Stimulated activated naive CD8-positive, alpha-beta T cell treated with anti-CD3 and anti-CD28 coated beads, Interleukin-15, Interleukin-2, amounts not matched to agents 100 ng/mL and 50 ng/mL, for 24 hours (primary cell): ENCODE results near the gene NRSN2.

Experiments used
- H3K27ac Mint-ChIP-seq: one replicate; pipeline ENCODE4 v1.8.0; 2021; ENCODE audit warnings: mild to moderate bottlenecking, mixed read lengths
- H3K27me3 Mint-ChIP-seq: one replicate; pipeline ENCODE4 v1.8.0; 2021; ENCODE audit warnings: mixed read lengths
- H3K36me3 Mint-ChIP-seq: one replicate; pipeline ENCODE4 v1.8.0; 2021; ENCODE audit warnings: low read depth, mixed read lengths
- H3K4me1 Mint-ChIP-seq: one replicate; pipeline ENCODE4 v1.8.0; 2021; ENCODE audit warnings: low read depth, mixed read lengths
- H3K4me3 Mint-ChIP-seq: one replicate; pipeline ENCODE4 v1.8.0; 2021; ENCODE audit warnings: mild to moderate bottlenecking, mixed read lengths
- H3K9me3 Mint-ChIP-seq: one replicate; pipeline ENCODE4 v1.8.0; 2021; ENCODE audit warnings: mixed read lengths

Gene NRSN2

DNA sequence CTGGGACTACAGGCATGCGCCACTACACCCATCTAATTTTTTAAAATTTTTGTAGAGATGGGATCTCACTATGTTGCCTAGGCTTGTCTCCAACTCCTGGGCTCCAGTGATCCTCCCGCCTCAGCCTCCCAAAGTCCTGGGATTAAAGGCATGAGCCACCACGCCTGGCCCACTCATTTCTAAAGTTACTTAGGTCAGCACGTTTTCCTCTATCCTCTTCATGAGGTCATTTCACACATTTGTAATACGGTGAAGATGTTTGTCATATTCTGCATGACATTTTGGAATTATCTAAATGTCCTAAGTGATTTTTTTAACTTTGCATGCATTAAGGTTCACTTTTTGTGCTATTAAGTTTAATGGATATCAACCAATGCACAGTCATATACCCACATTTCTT, 33.5 kb upstream of the NRSN2 start:
- Mint-ChIP-seq H3K27me3 (no peaks in the 10 kb centered on the region), H3K36me3 (no peaks in the 10 kb centered on the region), H3K27ac (no peak overlapping the region), H3K4me3 (no peak overlapping the region), H3K9me3 (no peaks in the 10 kb centered on the region), H3K4me1 (peaks cover 23% of the 10 kb centered on the region)

DNA sequence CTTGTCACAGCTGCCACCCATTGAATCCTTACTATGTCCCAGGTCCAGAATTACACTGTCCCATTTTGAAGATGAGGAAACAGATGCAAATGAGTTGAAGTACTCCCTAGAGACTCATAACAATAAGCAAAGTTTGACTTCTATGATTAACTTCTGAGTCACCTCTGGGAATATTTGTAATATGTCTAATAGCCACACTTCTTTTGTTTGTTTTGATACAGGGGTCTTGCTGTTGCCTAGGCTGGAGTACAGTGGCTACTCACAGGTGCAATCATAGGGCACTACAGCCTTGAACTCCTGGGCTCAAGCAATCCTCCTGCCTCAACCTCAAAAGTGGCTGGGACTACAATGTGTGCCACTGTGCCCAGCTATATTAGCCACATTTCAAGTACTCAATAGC, 33.0 kb upstream of the NRSN2 start:
- H3K27me3 Mint-ChIP-seq: no peaks in the 10 kb centered on the region
- H3K4me3 Mint-ChIP-seq: no peak overlapping the region
- no peak overlapping the region for H3K27ac Mint-ChIP-seq
- H3K36me3 Mint-ChIP-seq: no peaks in the 10 kb centered on the region
- no peaks in the 10 kb centered on the region for H3K9me3 Mint-ChIP-seq
- H3K4me1 Mint-ChIP-seq: peaks cover 23% of the 10 kb centered on the region

DNA sequence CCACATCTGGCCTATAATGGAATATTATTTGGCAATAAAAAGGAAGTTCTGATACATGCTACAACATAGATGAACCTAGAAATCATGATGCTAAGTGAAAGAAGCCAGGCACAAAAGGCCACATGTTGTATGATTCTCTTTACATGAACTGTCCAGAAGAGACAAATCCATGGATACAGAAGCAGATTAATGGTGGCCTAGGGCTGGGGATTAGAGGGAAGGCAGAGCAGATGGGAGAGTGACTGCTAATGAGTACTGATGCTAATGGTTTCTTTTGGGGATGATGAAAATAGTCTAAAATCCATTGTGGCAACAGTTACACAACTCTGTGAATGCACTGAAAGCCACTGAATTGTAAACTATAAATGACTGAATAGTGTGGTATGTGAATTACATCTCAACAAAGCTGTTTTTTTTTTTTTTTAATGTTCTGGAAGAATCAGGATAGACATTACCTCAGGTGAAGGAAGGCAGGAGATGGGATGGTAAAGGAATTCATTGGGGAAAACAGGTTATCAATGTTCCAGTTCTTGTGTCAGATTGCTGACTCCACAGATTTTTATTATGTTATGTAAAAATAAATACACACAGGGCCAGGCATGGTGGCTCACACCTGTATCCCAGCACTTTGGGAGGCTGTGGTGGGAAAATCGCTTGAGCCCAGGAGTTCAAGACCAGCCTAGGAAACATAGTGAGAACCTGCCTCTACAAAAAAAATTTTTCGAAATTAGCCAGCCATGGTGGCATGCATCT, 30.4 kb upstream of the NRSN2 start:
- Mint-ChIP-seq H3K9me3 (no peaks in the 10 kb centered on the region), H3K27me3 (no peaks in the 10 kb centered on the region), H3K36me3 (peaks cover 9% of the 10 kb centered on the region), H3K4me3 (no peak overlapping the region), H3K27ac (no peak overlapping the region), H3K4me1 (peaks cover 6% of the 10 kb centered on the region)

DNA sequence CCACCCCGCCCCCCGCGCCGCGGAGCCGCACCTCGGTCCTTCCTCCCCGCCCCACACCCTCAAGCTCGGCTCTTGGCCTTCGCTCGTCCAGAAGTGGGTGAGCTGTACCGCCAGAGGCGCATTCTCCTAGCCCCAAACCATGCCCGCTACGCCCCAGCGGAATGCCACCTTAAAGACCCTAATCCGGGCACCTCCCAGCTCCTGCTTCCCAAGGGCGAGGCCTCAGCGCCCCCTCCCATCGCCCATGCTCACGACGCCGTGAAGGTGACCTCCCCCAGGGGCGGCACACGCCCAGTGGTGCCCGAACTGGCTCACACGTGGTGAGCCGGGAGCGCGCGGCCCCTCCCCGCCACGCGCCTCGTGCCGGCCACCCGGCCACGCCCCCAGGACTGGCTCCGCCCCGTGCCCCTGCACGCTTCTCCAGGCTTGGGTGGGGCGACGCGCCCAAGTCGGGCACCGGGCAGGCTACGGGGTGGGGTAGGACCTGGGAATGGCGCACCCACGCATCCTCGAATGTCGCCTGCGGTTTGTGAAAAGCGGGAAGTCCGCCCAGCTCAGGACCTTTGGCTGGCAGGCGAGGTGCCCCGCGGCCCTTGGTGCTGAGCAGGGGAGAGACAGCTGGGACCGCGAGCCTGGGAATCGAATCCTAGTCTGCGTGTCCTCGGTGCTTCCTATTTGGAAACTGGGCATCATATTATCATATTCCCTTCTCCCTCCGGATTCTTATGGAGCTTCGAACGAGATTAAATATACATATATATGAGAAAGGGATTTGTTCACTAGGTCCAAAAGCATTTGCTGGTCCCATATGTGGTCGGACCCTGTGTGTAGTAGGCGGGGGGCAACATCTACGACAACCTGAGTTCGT, 22.5 kb upstream of the NRSN2 start:
- Mint-ChIP-seq H3K36me3 (peaks cover 10% of the 10 kb centered on the region), H3K27me3 (no peaks in the 10 kb centered on the region), H3K4me1 (peaks cover 21% of the 10 kb centered on the region), H3K4me3 (peak overlapping the region; percentile 90), H3K9me3 (no peaks in the 10 kb centered on the region), H3K27ac (peak overlapping the region; percentile 88)

DNA sequence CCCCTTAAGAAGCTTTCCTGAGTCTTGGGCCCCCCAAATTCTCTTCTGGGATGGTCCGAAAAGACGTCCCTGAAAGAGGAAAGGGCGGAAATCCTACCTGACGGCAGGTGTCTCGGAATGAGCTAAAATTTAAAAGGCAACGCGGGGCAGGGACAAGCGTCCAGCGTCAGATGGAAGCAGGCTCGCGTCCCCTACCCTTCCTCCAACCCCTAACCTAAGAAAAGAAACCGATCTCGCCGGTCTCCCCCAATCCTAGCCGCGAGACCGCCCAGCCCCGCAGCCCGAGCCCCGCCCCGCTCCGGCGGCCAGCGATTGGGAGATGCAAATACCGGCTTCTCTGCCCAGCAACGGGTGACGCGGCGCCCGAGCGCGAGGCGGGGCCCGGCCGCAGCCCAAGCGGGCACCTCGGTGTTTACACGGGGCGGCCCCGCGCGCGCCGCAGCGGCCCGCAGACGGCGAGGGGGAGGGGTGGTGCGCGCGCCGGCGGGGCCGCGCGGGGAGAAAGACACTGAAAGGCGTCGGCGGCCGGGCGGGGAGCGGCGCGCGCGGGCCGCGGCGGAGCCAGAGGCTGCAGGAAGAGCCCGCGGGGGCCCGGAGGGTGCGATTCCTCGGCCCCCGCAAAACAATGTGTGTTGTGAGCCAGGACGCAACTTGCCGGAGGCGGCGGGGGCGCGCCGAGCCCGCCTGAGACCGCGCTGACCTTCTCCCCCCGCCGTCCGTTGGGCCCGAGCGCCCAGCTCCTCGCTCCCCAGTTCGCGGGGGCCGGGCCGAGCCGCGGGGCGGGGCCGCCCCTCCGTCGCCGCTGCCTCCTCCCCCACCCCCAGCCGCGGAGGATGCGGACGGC, 21.6 kb upstream of the NRSN2 start, which contains the start of gene SOX12:
SOX12 (plus strand) TSS at position 508 of the 844 bp plus-strand sequence. CDS start 373 bp downstream, outside the sequence.
- Mint-ChIP-seq H3K4me1 (peaks cover 26% of the 10 kb centered on the region), H3K4me3 (peak within 1 kb of the TSS; percentile 90), H3K27me3 (no peaks in the 10 kb centered on the region), H3K27ac (peak within 1 kb of the TSS; percentile 88), H3K36me3 (peaks cover 9% of the 10 kb centered on the region), H3K9me3 (no peaks in the 10 kb centered on the region)

DNA sequence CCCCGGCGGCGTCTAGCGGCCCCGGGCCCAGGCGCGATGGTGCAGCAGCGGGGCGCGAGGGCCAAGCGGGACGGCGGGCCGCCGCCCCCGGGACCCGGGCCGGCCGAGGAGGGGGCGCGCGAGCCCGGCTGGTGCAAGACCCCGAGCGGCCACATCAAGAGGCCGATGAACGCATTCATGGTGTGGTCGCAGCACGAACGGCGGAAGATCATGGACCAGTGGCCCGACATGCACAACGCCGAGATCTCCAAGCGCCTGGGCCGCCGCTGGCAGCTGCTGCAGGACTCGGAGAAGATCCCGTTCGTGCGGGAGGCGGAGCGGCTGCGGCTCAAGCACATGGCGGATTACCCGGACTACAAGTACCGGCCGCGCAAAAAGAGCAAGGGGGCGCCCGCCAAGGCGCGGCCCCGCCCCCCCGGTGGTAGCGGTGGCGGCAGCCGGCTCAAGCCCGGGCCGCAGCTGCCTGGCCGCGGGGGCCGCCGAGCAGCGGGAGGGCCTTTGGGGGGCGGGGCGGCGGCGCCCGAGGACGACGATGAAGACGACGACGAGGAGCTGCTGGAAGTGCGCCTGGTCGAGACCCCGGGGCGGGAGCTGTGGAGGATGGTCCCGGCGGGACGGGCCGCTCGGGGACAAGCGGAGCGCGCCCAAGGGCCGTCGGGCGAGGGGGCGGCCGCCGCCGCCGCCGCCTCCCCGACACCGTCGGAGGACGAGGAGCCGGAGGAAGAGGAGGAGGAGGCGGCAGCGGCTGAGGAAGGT, 20.8 kb upstream of the NRSN2 start:
- Mint-ChIP-seq H3K36me3 (peaks cover 4% of the 10 kb centered on the region), H3K4me1 (peaks cover 29% of the 10 kb centered on the region), H3K4me3 (peak overlapping the region; percentile 82), H3K27me3 (no peaks in the 10 kb centered on the region), H3K27ac (peak overlapping the region; percentile 70), H3K9me3 (no peaks in the 10 kb centered on the region)

DNA sequence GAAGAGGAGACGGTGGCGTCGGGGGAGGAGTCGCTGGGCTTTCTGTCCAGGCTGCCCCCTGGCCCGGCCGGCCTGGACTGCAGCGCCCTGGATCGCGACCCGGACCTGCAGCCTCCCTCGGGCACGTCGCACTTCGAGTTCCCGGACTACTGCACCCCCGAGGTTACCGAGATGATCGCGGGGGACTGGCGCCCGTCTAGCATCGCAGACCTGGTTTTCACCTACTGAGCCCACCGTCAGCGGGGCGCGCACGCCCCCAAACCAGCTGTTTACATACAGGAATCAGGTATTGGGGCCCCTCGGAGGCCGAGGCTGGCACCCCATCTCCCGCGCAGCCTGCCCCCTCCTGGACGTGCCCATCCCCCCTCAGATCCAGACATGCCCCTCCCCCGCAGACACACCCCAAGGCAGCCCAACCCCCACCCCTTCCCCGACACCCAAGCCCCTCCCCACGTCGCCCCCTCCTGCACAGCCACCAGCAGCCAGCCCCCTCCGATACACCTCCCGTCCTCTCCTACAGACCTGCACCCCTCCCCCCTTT, 20.2 kb upstream of the NRSN2 start:
- Mint-ChIP-seq H3K27me3 (no peaks in the 10 kb centered on the region), H3K4me1 (peaks cover 29% of the 10 kb centered on the region), H3K9me3 (no peaks in the 10 kb centered on the region), H3K4me3 (peak overlapping the region; percentile 82), H3K27ac (peak overlapping the region; percentile 65), H3K36me3 (no peaks in the 10 kb centered on the region)

DNA sequence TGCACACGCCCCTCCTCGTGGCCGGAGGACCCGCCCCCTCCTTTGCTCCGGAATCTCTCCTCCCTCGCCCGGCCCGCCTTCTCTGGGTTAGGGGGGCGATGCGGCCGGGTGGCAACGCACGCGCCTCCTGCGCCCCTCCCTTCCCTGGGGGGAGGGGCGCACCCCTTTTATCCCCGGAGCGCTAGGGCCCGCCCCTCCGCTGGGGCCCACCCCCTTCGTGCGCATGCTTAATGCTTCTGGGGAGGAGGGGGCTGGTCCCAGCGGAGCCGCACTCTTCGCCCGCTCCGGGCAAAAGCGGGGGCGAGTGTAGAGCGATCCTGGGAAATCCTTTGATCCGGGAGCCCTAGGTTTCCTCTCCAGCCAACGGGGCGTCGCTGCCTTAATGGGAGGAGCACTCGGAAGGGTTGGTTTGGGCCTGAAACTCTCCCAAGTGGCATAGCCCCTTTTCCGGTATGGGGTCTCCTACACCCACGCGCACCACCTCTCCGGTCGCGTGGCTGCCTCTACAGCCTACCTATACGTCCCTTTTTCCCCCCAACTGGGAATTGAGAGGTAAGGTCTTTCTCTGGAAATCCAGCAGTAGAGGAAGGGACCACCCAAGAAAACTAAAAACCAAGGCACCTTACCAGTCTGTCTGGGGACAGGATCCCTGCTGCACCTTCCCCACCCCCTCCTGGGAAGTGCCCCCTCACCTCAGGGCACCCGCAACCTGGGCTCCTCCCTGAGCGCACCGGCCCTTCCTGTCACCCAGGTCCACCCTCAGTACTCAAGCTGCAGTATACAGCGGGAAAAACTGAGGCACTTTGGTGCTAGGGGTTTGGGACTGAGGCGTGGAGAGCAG, 19.5 kb upstream of the NRSN2 start:
- Mint-ChIP-seq H3K27ac (peak overlapping the region; percentile 67), H3K4me3 (peak overlapping the region; percentile 82)

DNA sequence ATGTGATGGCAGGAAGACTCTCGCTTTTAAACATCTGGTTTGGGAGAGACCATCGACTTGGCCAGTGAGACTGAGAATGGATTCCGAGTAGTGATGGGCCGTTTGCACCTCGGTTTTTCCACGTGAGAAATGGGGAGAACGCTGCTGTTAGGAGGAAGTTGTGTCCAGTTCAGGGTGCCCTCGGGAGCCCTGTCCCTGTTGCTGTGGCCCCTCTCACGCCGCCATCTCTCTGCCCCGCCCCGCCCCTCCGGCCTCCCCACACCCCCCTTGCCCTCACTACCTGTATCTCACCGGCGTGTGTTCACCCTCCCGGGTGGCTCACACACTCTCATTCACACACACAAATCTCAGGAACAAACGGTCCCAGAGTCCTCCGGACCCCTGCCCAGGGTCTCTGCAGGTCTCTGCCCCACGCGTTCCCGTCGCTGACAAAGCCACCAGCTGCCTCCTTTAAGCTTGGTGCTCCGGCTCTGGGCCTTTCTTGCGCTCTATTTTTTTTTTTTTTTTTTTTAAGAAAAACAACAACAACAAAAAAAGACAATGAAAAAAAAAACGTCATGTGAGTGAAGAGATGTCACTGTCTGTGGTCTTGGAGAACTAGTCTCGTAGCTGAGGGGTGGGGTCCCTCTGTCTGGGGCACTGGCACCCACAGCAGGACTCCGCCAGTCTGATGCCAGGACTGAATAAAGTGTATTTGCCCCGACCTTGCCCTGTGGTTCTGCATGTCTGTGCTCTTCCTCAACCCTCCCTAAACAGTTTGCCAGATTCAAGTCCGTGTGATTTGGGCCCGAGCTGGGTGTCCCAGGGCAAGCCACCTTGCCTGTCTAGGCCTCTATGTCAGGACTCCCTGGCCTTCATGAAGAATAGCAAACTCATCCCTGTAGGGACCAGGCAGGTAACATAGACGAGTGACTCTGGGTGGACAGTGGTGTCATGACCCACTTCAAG, 18.6 kb upstream of the NRSN2 start:
- Mint-ChIP-seq H3K27me3 (no peaks in the 10 kb centered on the region), H3K9me3 (no peaks in the 10 kb centered on the region), H3K4me1 (peaks cover 29% of the 10 kb centered on the region), H3K36me3 (no peaks in the 10 kb centered on the region), H3K27ac (peak overlapping the region; percentile 67), H3K4me3 (peak overlapping the region; percentile 82)

More for the DNA sequence above, 19.5 kb upstream of the NRSN2 start:
- no peaks in the 10 kb centered on the region for H3K9me3 Mint-ChIP-seq
- H3K36me3 Mint-ChIP-seq: no peaks in the 10 kb centered on the region
- H3K4me1 Mint-ChIP-seq: peaks cover 29% of the 10 kb centered on the region
- no peaks in the 10 kb centered on the region for H3K27me3 Mint-ChIP-seq

DNA sequence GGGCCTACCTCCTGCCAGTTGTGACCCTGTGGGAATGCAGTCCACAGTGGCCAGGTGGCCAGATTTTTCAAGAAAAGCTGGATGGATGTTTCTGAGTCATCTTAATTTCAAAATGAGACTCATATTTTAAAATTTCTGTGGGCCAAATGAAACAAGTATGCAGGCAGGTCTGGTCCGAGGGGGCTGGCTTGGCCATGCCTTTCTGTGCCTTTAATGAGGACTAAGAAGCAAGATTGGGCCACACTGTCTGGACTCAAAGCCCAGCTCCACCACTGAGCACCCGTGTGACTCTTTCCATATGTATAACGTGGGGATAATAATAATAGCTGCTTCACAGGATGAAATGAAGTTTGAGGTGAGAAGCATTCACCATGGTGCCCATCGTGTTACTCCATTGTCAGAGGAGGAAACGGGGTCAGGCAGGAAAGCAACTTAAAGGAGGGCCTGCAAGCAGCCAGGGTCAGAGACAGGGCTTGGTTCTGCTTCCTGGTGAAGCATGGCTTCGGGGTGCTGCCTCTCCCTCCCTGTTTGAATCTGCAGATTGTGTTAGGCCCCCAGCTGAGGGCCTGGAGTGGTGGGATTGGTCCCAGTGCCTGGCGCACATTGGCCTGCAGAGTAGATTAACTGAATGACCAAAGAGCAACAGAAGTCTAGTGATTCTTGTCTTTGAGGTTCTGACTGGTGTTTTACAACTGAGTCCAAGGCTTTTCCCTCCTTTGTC, 17.8 kb upstream of the NRSN2 start:
- no peaks in the 10 kb centered on the region for H3K27me3 Mint-ChIP-seq
- peak overlapping the region; percentile 67 for H3K27ac Mint-ChIP-seq
- H3K4me3 Mint-ChIP-seq: peak overlapping the region; percentile 38
- H3K9me3 Mint-ChIP-seq: no peaks in the 10 kb centered on the region
- H3K36me3 Mint-ChIP-seq: no peaks in the 10 kb centered on the region
- H3K4me1 Mint-ChIP-seq: peaks cover 24% of the 10 kb centered on the region

DNA sequence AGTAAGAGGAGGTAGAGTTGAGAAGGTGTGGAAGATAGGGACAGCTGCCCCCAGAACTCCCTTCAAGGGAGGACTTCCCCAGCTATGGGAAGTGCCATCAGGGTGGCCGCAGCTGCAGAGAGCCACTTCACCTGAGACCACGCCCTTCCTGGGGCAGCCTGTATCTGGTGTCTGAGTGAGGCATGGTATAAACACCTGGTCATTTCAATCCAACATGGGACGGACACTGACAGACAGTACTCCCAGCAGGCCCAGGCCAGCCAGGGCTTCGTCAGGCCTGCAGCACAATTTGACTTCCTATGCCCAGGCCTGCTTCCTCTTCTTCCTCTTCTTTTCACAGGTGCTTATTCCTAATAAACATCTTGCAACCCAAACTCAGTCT, 17.1 kb upstream of the NRSN2 start:
- Mint-ChIP-seq H3K4me1 (peaks cover 24% of the 10 kb centered on the region), H3K4me3 (no peak overlapping the region), H3K36me3 (no peaks in the 10 kb centered on the region), H3K27ac (no peak overlapping the region), H3K27me3 (no peaks in the 10 kb centered on the region), H3K9me3 (no peaks in the 10 kb centered on the region)
